Endothelial cell of umbilical vein (primary cell): ENCODE measurements around the gene SIM2.

ENCODE experiments used
- EZH2 ChIP-seq: IDR thresholded peaks from 2 replicates; pipeline ENCODE4 v1.6.1; 2012; ENCODE audit warnings: borderline replicate concordance, low read depth, mild to moderate bottlenecking, moderate library complexity, low read length, inconsistent platforms; ENCODE audit not compliant: severe bottlenecking
- POLR2A ChIP-seq: IDR thresholded peaks from 2 replicates; pipeline ENCODE4 v1.6.1; 2012; ENCODE audit warnings: low read depth, mild to moderate bottlenecking, control low read depth, low read length
- TF ChIP-seq, protein P1 (sequence below), 2 donors: IDR thresholded peaks; 1 replicate in 1 of 2; 2 replicates in 1 of 2; pipeline ENCODE4 v1.5.1; 2011; ENCODE audit warnings: low read length in 2 of 2, mild to moderate bottlenecking in 2 of 2, moderate library complexity in 2 of 2, control low read depth in 1 of 2, inconsistent platforms in 1 of 2, low read depth in 1 of 2; ENCODE audit not compliant: insufficient read depth in 1 of 2; ENCODE audit errors: extremely low read depth in 1 of 2

DNA sequence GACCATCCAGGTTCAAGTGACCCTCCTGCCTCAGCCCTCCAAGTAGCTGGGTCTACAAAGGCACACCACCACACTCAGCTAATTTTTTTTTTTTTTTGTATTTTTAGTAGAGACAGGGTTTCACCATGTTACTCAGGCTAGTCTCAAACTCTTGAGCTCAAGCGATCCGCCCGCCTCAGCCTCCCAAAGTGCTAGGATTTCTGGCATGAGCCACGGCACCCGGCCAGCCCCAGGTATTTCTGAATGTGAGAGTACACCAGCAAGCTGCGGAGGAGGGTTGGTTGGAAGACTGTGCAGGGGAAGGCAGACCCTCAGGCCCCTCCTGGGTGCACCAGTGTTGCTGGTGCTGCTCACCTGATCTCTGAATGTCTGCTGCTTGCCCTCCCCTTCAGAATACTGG lies 33.1 kb upstream of the SIM2 start:
- TF ChIP-seq, protein P1, sequence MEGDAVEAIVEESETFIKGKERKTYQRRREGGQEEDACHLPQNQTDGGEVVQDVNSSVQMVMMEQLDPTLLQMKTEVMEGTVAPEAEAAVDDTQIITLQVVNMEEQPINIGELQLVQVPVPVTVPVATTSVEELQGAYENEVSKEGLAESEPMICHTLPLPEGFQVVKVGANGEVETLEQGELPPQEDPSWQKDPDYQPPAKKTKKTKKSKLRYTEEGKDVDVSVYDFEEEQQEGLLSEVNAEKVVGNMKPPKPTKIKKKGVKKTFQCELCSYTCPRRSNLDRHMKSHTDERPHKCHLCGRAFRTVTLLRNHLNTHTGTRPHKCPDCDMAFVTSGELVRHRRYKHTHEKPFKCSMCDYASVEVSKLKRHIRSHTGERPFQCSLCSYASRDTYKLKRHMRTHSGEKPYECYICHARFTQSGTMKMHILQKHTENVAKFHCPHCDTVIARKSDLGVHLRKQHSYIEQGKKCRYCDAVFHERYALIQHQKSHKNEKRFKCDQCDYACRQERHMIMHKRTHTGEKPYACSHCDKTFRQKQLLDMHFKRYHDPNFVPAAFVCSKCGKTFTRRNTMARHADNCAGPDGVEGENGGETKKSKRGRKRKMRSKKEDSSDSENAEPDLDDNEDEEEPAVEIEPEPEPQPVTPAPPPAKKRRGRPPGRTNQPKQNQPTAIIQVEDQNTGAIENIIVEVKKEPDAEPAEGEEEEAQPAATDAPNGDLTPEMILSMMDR (IDR thresholded peaks at IDR 0.05; ENCODE audit: extremely low read depth in 1 of 2, insufficient read depth in 1 of 2, low read depth in 1 of 2, low read length in 2 of 2) = no peak
- no peak for TF ChIP-seq POLR2A
- TF ChIP-seq EZH2 = no peak
